Activated CD4-positive, alpha-beta T cell treated with anti-CD3 and anti-CD28 coated beads for 36 hours (primary cell): ENCODE data around the gene PIPOX. TPM values are rescaled to one million over a fixed set of nuclear protein-coding genes. Genes with fewer than 3 reads are reported as not detected.

ENCODE experiments used
- ATAC-seq: fragments of 200-7000 bp; cut with Tn5 transposase; one replicate; pipeline ENCODE4 v1.10.0; 2021; ENCODE audit warnings: mild to moderate bottlenecking, moderate library complexity
- CTCF ChIA-PET: fragments of 350-600 bp; sonication (Branson Sonifier 250); formaldehyde crosslinking; loops from one replicate; lab custom pipeline; 2021; ENCODE audit warnings: antibody characterized with exemption; lab: Charles Lee
- POLR2A ChIA-PET: fragments of 350-600 bp; sonication (Branson Sonifier 250); formaldehyde crosslinking; loops from one replicate; lab custom pipeline; 2021; ENCODE audit warnings: antibody characterized with exemption, inconsistent platforms; lab: Charles Lee
- DNase-seq: peaks from one replicate; pipeline ENCODE4 v3.0.0-alpha.2; 2020
- H3K27ac Mint-ChIP-seq: one replicate; pipeline ENCODE4 v1.8.0; 2021; ENCODE audit warnings: mixed read lengths
- H3K27me3 Mint-ChIP-seq: one replicate; pipeline ENCODE4 v1.8.0; 2021; ENCODE audit warnings: mixed read lengths
- H3K36me3 Mint-ChIP-seq: one replicate; pipeline ENCODE4 v1.8.0; 2021; ENCODE audit warnings: low read depth, mixed read lengths
- H3K4me1 Mint-ChIP-seq: one replicate; pipeline ENCODE4 v1.8.0; 2021; ENCODE audit warnings: mixed read lengths
- H3K4me3 Mint-ChIP-seq: one replicate; pipeline ENCODE4 v1.8.0; 2021; ENCODE audit warnings: mild to moderate bottlenecking, moderate library complexity, mixed read lengths
- H3K9me3 Mint-ChIP-seq: one replicate; pipeline ENCODE4 v1.8.0; 2021; ENCODE audit warnings: low read depth, mixed read lengths
- intact Hi-C, 2 experiments: fragments of 100-400 bp; cut with DNase I in 1 of 2; cut with micrococcal nuclease in 1 of 2; formaldehyde crosslinking; loops; one replicate each; pipeline versions ENCODE4 v1.14.2 to v1.15.1; 2022 to 2024; cut with DNase I, micrococcal nuclease
- total RNA-seq, 2 experiments: library from RNA; stranded (reverse); gene quantifications; one replicate each; pipeline ENCODE4 v1.2.3, GENCODE V29; 2021

Gene PIPOX
- total RNA-seq, 2 experiments from 2014 or later: 1.8 to 2.1 TPM

DNA sequence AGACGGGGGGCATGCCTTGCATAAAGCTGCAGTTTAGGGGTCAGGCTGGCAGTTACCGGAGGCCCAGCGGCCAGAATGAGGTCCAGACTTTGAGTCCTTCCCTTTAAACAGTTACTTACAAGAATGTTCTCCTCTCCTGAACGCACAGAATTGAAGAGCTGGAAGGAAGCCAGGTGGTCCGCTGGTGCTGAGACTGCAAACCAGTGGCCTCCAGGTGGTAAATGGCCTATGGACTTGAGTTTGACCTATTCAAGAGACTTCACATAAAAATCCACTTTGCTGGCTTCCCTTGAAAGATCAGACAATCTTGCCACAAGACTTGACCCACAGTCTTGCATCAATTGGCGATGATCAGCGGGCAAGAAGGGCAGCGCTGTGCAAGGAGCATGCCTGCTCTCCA lies 22.4 kb upstream of the PIPOX start:
- H3K4me1 Mint-ChIP-seq: peaks cover 2% of the 10 kb centered on the region
- ChIA-PET CTCF (interaction anchor here (0.6 to 2.9 kb wide), 3 partner anchors 37 to 1035 kb away, joined by 3 to 12 read pairs (median 3); no protein-coding TSS in a partner anchor), POLR2A (no interaction called here)
- H3K36me3 Mint-ChIP-seq: no peaks in the 10 kb centered on the region
- no peak overlapping the region for H3K27ac Mint-ChIP-seq
- no peaks in the 10 kb centered on the region for H3K9me3 Mint-ChIP-seq
- no peak overlapping the region for H3K4me3 Mint-ChIP-seq
- intact Hi-C loops: loop anchor here in 1 of 2 experiments (10.0 kb wide), 1 partner anchor 174 kb away; no protein-coding TSS in a partner anchor
- DNase-seq (no peak), ATAC-seq (no peak)
- H3K27me3 Mint-ChIP-seq: peaks cover 34% of the 10 kb centered on the region

DNA sequence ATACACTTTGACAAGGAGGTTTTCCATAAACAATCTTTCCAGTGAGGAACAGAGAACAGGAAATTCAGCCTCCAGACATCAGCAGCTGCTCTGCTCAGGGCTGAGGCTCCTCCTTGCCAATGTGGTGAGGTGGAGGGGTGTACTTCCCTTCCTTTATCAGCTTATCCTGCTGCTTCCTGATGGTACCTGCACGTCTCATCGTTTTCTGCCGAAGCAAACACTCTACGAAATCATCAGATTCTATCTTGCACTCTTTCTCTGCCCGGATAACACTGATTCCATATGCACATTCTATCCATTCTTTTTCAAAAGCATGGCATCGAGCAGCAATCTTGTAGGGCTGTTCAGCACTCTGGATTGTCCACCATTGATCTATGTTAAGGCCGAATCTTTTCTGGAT lies 21.7 kb upstream of the PIPOX start:
- ChIA-PET POLR2A (no interaction called here), CTCF (interaction anchor here (0.6 kb wide), 1 partner anchor 1034 kb away, joined by 3 read pairs; no protein-coding TSS in a partner anchor)
- no peak for DNase-seq
- no peaks in the 10 kb centered on the region for H3K36me3 Mint-ChIP-seq
- no peak overlapping the region for H3K4me3 Mint-ChIP-seq
- peaks cover 36% of the 10 kb centered on the region for H3K27me3 Mint-ChIP-seq
- ATAC-seq: no peak
- intact Hi-C loops: loop anchor here in 1 of 2 experiments (10.0 kb wide), 1 partner anchor 174 kb away; no protein-coding TSS in a partner anchor
- H3K27ac Mint-ChIP-seq: no peak overlapping the region
- H3K4me1 Mint-ChIP-seq: peaks cover 2% of the 10 kb centered on the region
- no peaks in the 10 kb centered on the region for H3K9me3 Mint-ChIP-seq

DNA sequence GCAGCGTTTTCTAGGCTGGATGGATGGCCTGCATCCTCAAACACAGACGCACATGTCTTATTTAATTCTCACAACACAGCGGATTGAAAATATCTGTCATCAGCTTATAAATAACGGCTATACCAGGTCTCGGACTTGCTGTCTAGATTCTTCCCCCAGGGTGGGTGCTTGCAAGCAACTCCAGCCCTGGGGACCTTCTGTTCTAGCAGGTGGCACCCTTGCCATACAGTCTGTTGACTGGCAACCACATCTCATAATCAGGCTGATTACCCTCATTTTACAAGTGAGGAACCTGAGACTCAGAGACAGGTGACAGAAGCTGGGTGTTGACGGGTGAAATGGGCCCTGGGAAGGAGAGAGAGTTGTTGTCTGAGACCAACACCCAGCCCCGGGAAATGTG lies 20.9 kb upstream of the PIPOX start:
- H3K4me3 Mint-ChIP-seq: no peak overlapping the region
- DNase-seq (no peak), ATAC-seq (no peak)
- ChIA-PET CTCF (no interaction called here), POLR2A (no interaction called here)
- no peaks in the 10 kb centered on the region for H3K36me3 Mint-ChIP-seq
- intact Hi-C loops: loop anchor here in 1 of 2 experiments (10.0 kb wide), 1 partner anchor 173 kb away; no protein-coding TSS in a partner anchor
- peaks cover 36% of the 10 kb centered on the region for H3K27me3 Mint-ChIP-seq
- H3K9me3 Mint-ChIP-seq: no peaks in the 10 kb centered on the region
- no peak overlapping the region for H3K27ac Mint-ChIP-seq
- peaks cover 2% of the 10 kb centered on the region for H3K4me1 Mint-ChIP-seq

DNA sequence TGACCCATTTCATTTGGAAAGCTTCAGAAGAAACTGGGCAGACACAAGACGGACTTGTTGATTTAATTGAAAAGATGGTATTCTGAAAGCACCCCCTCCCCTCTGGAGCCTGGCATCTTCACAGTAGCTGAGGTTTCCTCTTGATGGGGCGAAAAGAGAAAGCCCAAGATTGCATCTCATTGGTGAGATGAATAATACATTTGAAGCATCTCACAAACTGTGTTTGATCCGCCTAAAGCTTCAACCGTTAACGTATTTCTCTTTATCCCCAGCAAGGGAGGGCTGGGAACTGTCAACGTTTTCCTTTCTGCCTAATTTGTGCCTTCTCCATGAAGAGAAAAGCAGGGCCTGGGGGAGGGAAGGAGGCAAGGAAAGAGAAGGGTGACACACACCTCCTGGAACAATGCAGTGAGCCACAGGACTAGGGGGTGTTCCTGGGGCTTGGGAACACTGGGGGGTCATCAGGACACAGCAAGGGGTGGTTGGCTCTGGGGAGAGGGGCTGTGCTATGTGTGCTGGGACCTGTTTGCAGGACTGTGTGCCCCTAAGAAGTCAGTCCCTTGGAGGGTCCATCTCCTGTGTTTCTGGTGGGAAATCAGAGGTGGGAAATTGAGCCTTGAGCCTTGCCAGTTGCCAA lies 18.5 kb upstream of the PIPOX start:
- Mint-ChIP-seq H3K27me3 (peaks cover 28% of the 10 kb centered on the region), H3K27ac (no peak overlapping the region), H3K4me3 (no peak overlapping the region), H3K4me1 (no peaks in the 10 kb centered on the region), H3K36me3 (no peaks in the 10 kb centered on the region), H3K9me3 (no peaks in the 10 kb centered on the region)
- ATAC-seq: no peak
- intact Hi-C loops: loop anchor here in 1 of 2 experiments (10.0 kb wide), 1 partner anchor 170 kb away; no protein-coding TSS in a partner anchor
- ChIA-PET CTCF (interaction anchor here (0.7 kb wide), 1 partner anchor 94 kb away, joined by 3 read pairs; no protein-coding TSS in a partner anchor), POLR2A (no interaction called here)
- DNase-seq: no peak

DNA sequence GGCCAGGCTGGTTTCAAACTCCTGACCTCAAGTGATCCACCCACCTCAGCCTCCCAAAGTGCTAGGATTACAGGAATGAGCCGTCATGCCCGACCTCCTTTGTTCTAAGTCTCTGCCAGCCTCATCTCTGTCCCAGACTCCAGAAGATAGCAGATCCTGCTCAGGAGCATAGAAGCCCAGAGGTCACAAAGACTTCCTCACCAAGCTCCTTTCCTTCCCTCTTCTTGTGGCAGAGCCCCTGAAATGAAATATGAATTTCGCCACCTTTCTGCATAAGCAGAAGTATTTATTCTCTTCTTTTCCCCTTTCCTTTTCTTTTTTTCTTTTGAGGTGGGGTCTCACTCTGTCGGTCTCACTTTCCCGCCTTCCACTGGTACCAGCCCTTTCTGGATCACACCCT lies 11.5 kb upstream of the PIPOX start:
- ChIA-PET CTCF (interaction anchor here (0.6 kb wide), 1 partner anchor 492 kb away, joined by 3 read pairs; no protein-coding TSS in a partner anchor), POLR2A (no interaction called here)
- no peak overlapping the region for H3K4me3 Mint-ChIP-seq
- DNase-seq: no peak
- H3K36me3 Mint-ChIP-seq: no peaks in the 10 kb centered on the region
- ATAC-seq: no peak
- intact Hi-C loops: no loop called here
- no peak overlapping the region for H3K27ac Mint-ChIP-seq
- H3K9me3 Mint-ChIP-seq: peaks cover 9% of the 10 kb centered on the region
- peaks cover 34% of the 10 kb centered on the region for H3K27me3 Mint-ChIP-seq
- H3K4me1 Mint-ChIP-seq: no peaks in the 10 kb centered on the region

DNA sequence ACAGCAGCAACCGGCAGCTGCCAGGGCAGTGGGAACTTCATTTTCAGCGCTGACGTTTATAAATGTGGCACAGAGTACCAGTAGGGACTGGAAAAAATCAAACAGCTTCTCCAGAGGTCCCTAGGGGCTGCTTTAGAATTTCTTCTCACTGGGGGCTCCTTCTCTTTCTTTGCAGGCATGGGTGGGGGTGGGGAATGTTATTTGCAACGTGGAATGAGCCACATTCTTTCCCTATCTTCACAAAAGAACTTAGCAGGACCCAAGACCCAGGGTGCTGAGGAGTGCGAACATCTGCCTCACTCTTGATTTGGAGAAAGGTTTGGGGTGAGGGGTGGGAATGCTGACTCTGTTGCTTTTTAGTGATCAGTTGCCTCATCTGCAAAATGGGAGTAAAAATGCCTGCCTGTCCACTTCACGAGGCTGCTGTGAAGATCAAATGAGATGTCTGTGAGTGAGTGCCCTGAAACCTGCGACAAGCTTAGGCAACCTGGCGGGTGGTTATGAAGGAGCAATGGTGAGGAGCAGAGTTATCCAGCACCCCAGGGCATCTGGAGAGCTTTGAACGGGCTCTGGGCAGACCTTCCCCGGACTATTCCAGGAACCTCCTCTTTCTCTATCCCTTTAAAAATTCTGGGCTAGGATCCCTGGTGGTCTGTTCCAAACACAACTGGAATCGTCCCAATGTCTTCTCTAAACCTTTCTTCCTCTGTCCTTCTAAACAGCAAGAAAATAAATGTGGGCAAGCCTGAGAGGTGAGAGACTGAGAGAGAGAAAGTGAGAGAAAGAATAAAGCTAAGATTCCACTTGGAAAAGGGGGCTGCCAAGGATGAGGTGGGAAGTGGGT lies 10.7 kb upstream of the PIPOX start:
- POLR2A ChIA-PET: no interaction called here
- ATAC-seq (no peak), DNase-seq (no peak)
- intact Hi-C loops: no loop called here
- Mint-ChIP-seq H3K27me3 (peaks cover 34% of the 10 kb centered on the region), H3K36me3 (no peaks in the 10 kb centered on the region), H3K27ac (no peak overlapping the region), H3K4me1 (no peaks in the 10 kb centered on the region), H3K4me3 (no peak overlapping the region), H3K9me3 (peaks cover 9% of the 10 kb centered on the region)
- CTCF ChIA-PET: interaction anchor here (0.6 to 3.2 kb wide), 3 partner anchors 67 to 492 kb away, joined by 3 to 13 read pairs (median 3); no protein-coding TSS in a partner anchor

DNA sequence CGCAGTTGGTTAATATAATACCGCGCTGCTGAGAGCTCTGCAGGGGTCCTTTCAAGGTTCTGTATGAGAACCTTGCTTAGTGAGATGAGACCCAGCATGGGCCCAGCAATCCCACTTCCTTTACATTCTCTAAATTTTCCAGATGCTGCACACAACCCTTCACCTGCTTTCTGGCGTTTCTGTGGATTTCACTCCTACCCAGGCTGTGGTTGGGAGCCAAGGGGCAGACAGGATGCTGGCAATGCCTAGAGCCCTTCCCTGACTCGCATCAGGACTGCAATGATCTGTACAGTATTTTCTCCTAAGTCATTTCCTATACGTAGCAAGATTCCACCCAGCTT lies 10.1 kb upstream of the PIPOX start:
- intact Hi-C loops: no loop called here
- no peak for DNase-seq
- CTCF ChIA-PET: interaction anchor here (3.2 kb wide), 1 partner anchor 67 kb away, joined by 13 read pairs; no protein-coding TSS in a partner anchor
- no peaks in the 10 kb centered on the region for H3K36me3 Mint-ChIP-seq
- no peak for ATAC-seq
- H3K9me3 Mint-ChIP-seq: peaks cover 9% of the 10 kb centered on the region
- H3K4me3 Mint-ChIP-seq: no peak overlapping the region
- POLR2A ChIA-PET: no interaction called here
- no peak overlapping the region for H3K27ac Mint-ChIP-seq
- peaks cover 33% of the 10 kb centered on the region for H3K27me3 Mint-ChIP-seq
- H3K4me1 Mint-ChIP-seq: no peaks in the 10 kb centered on the region

DNA sequence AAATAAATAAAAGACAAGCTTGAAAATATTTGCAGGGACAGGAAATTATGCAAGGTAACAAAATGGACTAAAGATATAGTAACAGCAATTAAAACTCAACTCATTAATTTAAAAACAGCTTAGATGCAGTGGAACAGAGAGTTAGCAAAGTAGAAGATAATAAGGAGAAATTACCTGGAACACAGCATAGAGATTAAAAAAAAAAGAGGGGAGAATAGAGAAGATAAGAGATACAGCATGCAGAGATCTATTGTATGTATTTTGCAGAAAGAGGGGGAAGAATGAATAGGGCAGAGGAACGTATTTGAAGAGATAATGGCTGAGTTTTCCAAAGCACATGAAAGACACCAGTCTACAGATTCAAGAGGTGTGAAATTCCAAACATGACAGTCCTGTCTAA lies 8.4 kb upstream of the PIPOX start:
- intact Hi-C loops: no loop called here
- Mint-ChIP-seq H3K4me1 (no peaks in the 10 kb centered on the region), H3K27ac (no peak overlapping the region), H3K9me3 (peaks cover 9% of the 10 kb centered on the region), H3K4me3 (no peak overlapping the region), H3K27me3 (peaks cover 29% of the 10 kb centered on the region), H3K36me3 (no peaks in the 10 kb centered on the region)
- DNase-seq (no peak), ATAC-seq (no peak)
- POLR2A ChIA-PET: no interaction called here
- CTCF ChIA-PET: interaction anchor here (0.8 to 3.2 kb wide), 3 partner anchors 27 to 90 kb away, joined by 3 to 13 read pairs (median 3); no protein-coding TSS in a partner anchor

DNA sequence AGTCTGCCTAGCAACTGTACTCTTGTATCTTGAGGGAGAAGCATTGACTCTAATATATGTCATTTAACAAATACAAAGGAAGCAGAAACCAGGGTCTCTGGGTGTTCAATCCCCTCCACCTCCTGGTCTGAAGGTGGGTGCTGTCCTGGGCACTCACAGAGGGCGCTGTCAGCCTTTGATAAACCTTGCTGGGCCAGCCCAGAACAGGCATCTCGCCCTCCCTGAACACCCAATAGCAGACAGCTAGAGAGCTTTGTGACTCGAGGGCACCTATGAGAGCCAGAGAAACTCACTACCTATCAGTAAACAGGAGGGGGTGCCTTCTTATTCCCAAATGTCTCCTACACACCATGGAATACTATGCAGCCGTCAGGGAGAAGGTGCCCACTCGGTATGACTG lies 6.4 kb upstream of the PIPOX start:
- DNase-seq (no peak), ATAC-seq (no peak)
- Mint-ChIP-seq H3K4me3 (no peak overlapping the region), H3K4me1 (no peaks in the 10 kb centered on the region), H3K9me3 (peaks cover 9% of the 10 kb centered on the region), H3K27me3 (peaks cover 20% of the 10 kb centered on the region), H3K27ac (no peak overlapping the region), H3K36me3 (no peaks in the 10 kb centered on the region)
- intact Hi-C loops: no loop called here
- CTCF ChIA-PET: no interaction called here
- POLR2A ChIA-PET: no interaction called here

DNA sequence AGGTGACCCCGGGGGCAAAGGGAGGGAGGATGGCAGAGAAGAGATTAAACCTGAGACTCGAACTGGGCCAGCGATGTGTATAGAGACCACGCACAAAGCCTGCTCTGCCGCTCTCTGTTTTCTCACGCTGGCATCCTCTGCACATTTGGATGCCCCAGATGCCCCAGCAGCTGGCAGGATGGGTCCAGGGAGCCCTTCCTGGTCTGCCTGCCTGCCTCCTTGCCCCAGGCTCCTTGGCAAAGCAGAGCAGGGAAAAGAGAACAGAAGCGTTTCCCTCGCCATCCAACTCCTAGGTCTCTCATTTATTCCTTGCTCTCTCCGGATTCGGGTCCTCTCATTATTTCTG lies 5.2 kb upstream of the PIPOX start:
- ChIA-PET CTCF (interaction anchor here (2.5 kb wide), 1 partner anchor 72 kb away, joined by 7 read pairs; no protein-coding TSS in a partner anchor), POLR2A (no interaction called here)
- Mint-ChIP-seq H3K27ac (no peak overlapping the region), H3K4me3 (no peak overlapping the region), H3K27me3 (peaks cover 12% of the 10 kb centered on the region), H3K4me1 (peaks cover 5% of the 10 kb centered on the region), H3K36me3 (no peaks in the 10 kb centered on the region), H3K9me3 (peaks cover 9% of the 10 kb centered on the region)
- intact Hi-C loops: no loop called here
- DNase-seq (no peak), ATAC-seq (no peak)

DNA sequence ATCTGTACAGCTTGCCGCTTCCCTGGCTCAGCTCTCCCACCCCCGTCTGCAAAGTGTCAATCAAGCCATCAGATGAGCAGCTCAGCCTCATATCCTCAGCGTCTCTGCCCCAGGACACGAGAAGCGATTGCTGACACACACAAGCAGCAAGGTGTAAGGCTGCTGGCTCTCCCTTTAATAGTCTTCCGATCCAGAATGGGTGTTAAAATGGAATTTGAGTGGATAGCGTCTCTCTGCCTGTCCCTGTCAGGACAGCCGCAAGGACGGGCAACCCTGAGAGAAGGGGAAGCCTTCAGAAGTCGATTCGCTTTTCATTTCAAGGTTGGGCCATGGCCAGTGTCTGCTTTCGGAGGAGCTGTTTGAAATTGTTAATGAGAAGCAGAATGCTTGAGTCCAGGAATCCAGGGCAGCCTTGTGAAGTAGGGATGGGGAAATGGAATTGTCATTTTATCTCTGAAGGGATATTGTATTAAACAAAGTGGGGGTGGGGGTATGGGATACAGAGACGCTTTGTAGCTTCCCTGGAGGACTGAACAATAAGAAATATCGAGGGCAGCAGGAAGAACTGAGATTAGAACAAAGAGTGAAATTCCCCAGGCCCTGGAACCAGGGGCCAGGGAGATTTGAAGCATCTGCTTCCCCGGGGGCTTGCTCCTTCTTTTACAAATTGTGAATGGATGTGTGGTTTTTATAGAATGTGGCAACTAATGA lies 4.7 kb upstream of the PIPOX start:
- no peak for ATAC-seq
- H3K9me3 Mint-ChIP-seq: peaks cover 9% of the 10 kb centered on the region
- no peaks in the 10 kb centered on the region for H3K36me3 Mint-ChIP-seq
- H3K4me1 Mint-ChIP-seq: peaks cover 5% of the 10 kb centered on the region
- intact Hi-C loops: no loop called here
- ChIA-PET POLR2A (no interaction called here), CTCF (interaction anchor here (0.6 to 2.5 kb wide), 2 partner anchors 73 to 78 kb away, joined by 4 to 7 read pairs; no protein-coding TSS in a partner anchor)
- H3K27me3 Mint-ChIP-seq: peaks cover 9% of the 10 kb centered on the region
- DNase-seq: no peak
- H3K4me3 Mint-ChIP-seq: no peak overlapping the region
- no peak overlapping the region for H3K27ac Mint-ChIP-seq
